Hematopoietic multipotent progenitor cell treated with erythropoietin and hydrocortisone succinate and interleukin-3 and kit ligand, for 6 days (in vitro differentiated cells): ENCODE measurements around the gene DUS1L.

Experiments
- DNase-seq: peaks from one replicate; pipeline ENCODE4 v3.0.0-alpha.2; 2015

Gene DUS1L

DNA sequence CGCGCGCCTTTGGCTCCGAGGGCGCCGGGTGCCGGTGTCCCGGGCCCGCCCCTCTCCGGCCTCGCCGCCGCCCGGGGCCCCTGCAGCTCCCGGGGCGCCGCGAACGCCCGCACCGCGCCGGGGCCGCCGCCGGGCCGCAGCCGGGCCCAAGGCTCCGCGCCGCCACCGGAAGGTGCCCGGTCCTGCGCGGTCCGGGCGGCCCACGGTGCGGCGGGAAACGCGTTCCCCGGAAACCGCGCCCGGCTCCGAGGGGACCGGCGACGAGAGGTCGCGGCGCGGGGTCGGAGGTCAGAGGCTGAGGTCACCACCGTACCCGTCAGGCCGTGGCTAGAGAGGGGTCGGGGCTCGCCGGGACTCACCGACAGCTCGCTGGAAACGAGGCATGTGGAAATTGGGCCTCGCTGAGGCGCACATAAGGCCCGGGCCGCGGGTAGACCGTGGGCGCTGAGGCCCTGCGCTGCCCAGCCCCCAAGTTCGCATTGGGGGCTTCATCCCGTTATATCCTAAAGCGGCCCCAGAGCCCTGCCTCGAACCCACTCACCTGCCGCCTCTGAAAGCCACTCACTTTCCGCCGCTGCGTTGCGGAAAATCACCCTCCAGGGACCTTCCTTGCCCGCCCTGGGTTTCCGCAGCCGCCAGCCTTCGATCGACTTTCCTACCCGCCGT lies at the start of gene DUS1L:
DUS1L (minus strand) TSS at position 167 of the 666 bp plus-strand sequence. CDS start 745 bp downstream, outside the sequence.
- peak; percentile 76 for DNase-seq

DNA sequence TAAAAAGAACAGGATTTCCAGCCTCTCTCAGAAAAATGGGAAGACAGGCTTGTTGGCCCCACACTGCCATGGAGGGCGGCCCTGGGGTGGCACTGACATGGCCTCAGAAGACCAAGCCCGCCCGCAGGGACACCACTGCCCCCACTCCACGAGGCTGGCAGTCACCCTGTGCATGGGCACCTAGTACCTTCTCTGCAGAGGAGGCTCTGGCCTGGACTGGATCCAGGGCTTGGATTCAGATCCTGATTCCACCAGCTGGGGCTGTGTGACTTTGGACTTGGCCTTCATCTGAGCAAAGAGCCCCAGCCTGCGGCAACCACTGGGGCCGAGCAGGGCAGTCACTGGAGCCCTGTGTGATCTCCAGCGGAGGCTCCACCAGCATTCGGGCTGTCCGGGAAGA lies 49.3 kb upstream of the DUS1L start:
- no peak for DNase-seq

DNA sequence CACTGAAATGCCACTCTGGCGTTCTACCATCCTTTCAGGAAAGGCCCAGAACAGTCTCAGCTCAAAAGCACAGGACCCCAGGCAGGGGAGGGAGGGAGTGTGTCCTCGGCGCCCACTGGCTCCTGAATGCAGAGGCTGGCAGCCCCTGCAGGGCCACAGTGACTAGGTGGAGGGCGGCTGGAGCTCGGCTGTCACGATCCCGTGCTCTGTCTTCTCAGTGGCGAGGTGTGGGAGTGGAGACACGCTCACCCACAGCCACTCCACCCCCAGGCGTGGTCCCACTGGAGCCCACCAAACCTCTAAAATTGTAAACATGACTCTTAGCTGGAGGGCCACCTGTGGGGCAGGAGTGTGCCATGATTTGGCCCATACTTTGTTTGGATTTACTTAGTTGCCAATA lies 48.8 kb upstream of the DUS1L start:
- DNase-seq, result no peak

DNA sequence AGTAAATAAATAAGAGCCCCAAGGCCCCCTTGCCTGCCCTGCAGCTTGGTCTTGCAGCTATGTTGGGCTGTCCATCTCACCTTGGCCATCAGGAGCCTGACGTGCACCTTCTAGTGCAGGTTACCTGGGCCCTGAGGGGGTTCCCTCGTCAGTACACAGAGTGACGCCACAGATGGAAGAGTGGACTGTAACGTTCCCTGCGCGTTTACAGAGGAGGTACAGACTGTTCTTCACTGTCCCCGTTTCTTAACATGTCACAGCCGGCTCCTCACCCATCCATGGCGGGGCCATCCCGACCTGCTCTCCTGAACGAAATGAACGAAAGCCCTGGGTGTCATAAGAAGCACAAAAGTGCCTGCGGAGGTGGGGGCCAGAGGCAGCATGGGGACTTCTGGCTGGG lies 48.3 kb upstream of the DUS1L start:
- no peak for DNase-seq

DNA sequence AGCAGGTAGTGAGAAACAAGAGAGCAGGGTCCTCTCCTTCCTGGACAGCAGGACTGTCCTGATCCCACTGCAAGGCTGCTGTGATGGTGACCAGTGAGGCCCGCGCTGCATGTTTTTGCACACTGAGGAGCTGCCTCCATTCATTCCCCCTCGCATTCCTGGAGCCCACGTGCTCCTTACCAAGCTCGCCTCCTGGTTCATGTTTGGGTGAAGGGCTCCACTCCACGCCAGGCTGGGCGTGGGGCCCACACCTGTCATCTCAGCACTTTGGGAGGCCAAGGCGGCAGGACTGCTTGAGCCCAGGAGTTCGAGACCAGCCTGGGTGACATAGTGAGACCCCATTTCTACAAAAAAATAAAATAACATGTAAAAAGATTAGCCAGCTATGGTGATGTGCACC lies 47.8 kb upstream of the DUS1L start:
- no peak for DNase-seq

DNA sequence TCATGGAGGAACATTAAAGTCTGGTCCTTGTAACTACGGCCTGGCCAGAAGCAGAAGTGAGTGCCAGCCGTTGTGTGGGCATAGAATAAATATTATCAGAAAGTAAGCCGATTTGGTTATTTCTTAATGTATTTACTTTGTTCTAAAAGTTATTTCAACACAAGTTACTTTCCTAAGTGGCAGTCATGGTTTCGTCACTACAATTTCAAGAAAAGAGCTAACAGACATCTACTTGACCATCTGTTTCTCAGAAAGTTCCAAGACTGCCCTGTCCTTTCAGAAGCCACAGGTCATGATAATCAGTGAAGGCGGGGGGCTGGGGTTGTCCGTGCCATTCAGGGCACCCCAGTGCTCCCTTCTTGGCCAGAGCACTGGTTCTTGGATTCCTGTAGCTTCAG lies 47.3 kb upstream of the DUS1L start:
- DNase-seq, result peak; percentile 64

DNA sequence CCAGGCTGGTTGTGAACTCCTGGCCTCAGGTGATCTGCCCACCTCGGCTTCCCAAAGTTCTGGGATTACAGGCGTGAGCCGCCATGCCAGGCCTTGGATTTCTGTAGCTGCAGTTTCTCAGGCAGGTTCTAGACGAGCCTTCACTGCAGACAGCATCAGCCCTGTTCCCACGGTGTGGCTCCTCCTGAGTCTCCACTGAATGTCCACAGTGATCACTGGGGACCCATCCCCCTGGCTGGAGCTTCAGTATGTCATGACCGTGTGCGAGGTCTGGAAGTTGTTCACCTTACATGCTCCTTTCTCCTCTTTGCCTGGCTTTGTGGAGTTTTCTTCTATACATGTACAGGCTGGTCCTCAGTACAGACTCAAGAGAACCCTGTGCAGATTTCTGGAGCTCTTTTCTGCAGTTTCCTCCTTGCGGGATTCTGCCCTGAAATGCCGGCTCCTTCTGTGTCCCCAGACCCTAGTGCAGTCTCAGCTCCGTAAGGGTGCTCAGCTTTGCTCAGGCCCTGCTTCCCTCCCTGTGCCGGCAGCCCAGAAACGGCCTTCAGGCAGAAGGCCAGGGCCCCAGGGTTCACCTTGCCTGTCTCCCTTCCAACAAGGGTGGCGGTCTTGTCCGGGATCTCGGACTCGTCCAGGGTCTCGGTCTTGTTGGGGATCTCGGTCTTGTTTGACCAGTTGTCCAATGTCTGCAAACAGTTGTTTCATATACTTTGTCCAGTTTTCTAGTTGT lies 46.7 kb upstream of the DUS1L start:
- DNase-seq, result no peak

DNA sequence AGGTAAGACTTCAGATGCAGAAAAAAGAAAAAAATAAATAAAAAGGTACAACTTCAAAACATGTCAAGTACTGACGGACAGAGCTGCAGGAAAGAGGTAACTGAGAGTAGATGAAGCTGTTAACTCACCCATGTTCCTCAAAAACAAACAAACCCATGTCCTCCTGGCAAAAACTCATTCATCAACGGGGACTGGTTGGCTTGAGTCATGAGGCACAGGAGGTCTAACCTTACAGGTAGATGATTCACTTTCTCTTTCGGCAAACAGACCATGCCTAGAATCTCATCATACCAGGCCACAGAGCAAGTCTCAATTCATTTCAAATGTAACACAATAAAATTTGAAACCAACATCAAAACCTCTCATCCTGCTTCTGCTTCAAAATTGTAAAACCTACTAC lies 44.7 kb upstream of the DUS1L start:
- DNase-seq, result no peak

DNA sequence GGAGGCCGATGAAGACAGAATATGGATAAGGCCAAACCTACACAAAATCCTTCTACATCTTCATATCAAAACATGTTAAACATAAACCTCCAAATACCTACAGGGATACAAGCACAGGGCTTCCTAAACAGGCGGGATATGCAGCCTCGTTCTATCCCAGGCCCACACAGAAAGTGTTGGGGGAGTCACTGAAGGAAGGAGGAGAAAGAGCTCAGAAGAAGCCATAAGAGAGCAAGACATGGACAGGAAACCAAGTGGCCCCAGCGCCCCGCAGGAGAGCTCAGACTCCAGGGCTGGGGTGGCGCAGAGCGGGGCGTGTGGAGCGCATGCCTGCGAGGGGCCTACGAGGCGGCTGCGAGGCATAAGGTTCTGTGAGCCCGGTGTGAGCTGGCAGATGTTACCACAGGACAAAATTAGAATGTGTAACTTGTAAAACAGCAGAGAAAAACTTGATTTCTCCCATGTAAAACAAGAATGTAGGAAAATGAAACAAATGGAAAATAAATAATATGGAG lies 43.4 kb upstream of the DUS1L start:
- DNase-seq, result no peak

DNA sequence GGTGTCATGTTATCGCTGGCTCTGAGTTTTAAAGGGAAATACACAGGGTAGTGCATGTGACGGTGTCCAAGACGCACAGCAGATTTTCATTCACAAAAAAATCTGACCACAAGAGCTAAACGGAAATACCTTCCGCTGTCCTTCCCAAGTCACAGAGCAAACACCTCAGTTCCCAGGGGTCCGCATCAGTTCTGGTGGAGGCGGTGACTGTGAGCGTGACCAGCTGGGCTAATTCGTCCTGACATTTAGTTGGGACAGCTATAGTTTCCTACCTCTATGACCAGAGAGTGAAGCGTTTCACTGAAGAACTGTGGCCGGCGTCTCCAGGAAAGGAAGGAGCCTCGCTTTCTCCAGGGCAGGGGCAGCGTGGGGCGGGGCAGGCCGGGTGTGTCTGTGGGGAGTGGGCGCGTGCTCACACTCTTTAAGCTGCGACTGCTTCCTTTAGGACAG lies 42.9 kb upstream of the DUS1L start:
- no peak for DNase-seq

DNA sequence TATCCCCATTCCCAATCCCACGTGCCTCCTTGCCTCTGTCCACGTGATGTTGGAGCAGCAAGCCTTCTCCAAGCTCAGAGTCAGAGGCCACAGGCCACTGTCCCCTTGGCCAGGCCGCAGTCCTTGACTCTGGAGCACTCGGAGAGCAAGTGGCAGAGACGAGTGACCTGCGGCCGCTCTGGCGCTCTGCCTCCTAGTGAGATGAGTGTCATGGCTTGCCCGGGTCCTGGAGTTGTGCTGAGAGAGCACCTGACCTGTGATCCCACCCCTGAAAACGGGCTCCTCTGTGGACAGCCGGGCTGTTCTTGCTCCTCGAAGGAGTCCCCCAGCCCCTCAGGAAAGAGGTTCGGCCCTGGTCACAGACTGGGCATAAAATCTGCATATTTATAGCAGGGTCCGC lies 42.4 kb upstream of the DUS1L start:
- no peak for DNase-seq

DNA sequence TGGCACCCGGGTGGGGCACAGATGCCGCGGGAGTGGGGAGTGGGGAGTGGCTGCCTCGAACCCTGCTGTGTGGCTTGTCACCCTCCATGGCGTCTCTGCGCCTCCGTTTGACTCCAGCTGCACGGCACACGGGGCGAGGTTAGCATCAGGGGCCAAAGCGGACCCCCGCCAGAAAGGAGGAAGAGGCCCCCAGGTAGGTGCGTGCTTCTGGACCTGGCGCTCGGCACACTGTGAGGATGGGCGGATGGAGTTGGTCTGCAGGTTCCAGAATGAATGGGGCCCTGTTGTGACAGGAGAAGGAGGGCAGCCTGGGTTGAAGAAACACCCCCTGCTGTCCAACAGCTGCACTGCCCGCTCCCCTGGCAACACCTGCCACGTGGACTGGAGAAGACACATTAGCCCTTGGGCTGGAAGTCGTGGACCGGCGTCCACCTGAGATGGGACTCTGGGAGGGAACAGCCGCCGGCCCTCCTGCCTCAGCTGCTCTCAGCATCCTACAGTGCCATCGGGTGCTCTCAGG lies 41.8 kb upstream of the DUS1L start:
- peak; percentile 59 for DNase-seq

DNA sequence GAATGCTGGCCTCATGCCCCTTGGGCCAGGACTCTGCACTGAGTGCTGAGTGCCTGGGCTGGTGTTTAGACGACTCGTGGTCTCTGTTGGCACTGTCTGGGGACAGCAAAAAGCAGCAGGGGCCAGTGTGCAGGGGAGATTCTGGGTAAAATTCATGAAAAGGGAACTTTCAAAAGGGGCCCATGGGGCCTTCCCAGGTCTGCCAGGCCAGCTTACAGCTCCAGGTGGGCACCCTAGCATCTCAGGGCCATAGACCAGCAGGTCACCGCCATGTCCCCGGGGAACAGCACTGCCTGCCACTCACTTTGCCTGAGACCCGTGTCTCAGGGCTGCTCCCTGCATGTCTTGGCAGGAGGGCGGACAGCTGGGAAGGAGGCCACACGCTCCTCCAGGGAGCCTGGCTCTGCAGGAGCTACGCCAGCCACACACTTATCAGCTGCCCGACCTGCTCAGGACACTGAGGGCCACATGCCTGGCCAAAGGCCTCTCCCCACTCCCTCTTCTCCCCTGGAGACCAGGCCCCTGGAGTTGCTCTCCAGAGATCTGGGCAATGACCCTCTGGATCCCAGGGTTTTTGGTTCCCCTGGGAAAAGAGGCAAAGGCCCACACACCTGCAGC lies 41.2 kb upstream of the DUS1L start:
- no peak for DNase-seq

DNA sequence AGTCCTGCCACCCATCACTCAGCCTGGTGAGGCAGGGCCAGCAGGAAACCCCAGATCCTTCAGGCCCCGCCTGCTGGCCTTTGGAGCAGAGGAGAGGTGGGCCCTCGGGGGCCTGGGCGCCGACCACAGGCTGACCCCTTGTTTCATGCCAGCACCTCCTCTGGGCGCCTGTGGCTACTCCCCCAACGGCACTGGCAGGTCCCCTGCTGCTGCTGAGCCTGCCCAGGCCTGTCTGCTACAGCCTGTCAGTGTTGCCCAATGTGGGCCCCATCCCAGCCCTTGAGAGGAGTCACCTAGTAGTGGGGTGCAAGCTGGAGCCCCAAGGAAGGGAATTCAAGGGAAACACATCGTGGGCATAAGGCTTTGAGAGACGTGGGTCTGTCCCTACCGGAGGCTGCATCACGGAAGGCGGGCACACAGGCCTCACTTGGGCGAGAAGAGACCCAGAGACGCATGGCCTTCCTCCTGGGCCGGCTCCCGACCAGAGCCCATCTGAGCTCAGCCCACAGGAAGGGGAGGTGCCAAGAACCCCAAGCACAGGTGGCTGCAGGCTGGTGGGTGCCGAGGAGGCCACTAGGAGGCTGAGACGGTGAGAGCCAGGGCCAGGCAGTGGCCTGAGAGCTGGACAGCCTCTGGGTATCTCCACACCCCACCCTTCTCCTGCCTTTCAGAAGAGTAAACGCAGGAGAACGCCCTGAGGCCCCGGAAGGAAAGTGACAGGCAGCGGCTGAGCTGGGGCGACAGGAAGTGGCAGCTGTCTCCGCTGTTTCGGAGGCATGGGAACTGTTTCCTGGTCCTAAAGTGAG lies 40.5 kb upstream of the DUS1L start:
- DNase-seq, result peak; percentile 91

DNA sequence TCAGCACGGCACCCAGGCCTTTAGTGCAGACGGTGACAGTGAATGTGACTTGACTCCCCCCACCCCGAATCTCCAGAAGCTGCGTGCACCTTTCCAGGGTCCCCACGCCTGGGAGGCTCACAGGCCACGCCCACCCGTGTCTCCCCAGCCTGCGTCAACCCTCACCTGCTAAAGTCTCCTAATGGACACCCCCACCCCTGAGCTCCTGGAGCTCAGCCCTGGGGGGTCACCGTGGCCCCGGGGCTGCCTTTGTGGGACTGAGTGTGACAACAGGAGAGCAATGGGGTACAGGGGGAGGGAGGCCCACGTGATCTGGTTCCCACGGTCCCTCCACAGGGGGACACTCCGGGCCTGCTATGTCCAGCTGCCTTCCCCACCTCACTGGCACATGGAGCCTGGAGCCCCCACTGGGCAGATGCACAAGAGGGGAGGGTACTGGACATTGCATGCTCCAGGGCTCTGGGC lies 39.8 kb upstream of the DUS1L start:
- no peak for DNase-seq

DNA sequence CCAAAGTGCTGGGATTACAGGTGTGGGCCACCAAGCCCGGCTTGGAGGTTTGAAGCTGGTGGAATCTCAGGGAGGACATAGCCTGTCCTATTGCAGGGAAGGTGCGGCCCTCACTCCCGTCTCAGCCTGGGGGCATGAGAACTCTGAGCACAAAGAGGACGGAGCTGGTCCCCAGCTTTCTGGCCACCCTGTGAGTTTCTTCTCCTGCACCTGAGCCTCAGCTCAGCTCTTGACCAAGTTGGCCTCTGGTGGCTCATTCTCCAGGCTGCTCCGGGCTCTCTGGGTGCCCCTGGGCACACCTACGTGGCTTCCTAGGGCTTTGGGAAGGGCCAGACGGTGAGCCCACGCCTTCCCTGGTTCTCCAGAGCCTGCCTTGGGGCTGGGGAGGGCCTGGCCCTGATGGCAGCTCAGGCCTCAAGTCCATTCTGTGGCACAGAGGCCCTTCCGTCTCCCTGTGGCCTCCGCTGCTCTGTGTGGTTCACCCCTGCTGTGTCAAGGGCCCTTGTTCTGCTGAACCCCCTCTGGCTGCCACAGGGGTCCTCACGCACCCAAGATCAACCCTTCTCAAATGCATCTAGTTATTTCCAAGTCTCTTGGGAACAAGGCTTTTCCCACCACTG lies 39.3 kb upstream of the DUS1L start:
- DNase-seq, result no peak

DNA sequence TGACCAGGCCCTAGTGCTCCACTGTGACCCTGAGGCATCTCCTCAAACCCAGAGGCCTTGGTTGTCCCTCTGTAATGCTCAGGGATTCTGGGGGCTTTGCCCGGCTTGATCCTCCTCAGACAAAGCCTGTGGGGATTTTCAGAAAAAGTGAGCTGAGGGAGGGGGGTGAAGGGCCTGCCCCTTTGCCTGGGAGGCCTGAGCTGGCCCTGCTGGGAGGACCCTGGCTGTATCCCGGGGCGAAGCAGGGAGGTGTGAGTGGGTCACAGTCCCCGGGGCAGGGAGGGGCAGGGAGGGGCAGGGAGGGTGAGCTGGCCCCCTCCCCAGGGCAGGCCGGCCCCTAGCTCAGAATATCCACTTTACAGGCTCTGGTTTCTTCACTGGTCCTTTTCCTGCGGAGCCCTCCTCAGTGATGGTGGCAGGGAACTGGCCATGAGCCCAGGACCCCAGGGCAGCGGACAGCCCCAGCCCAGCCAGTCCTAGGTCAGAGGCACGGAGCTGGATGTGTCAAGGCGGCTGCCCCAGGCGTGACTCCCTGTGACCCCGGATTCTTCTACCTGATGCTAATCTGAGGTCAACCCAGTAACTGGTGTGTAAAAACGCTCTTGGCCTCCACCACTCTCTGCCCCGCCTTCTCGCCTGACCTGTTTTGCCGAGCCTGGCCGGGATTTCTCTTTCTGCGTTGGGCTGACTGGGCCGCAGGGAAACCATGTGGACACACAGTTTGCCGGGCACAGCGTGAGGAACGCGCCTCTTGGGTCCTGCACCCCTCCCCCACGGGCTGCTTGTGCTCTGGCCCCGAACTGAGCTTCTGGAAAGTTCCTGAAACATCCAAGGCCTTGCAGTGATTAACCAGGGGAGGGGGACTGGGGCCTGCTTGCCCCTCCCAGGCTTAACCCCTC lies 38.2 kb upstream of the DUS1L start:
- no peak for DNase-seq

DNA sequence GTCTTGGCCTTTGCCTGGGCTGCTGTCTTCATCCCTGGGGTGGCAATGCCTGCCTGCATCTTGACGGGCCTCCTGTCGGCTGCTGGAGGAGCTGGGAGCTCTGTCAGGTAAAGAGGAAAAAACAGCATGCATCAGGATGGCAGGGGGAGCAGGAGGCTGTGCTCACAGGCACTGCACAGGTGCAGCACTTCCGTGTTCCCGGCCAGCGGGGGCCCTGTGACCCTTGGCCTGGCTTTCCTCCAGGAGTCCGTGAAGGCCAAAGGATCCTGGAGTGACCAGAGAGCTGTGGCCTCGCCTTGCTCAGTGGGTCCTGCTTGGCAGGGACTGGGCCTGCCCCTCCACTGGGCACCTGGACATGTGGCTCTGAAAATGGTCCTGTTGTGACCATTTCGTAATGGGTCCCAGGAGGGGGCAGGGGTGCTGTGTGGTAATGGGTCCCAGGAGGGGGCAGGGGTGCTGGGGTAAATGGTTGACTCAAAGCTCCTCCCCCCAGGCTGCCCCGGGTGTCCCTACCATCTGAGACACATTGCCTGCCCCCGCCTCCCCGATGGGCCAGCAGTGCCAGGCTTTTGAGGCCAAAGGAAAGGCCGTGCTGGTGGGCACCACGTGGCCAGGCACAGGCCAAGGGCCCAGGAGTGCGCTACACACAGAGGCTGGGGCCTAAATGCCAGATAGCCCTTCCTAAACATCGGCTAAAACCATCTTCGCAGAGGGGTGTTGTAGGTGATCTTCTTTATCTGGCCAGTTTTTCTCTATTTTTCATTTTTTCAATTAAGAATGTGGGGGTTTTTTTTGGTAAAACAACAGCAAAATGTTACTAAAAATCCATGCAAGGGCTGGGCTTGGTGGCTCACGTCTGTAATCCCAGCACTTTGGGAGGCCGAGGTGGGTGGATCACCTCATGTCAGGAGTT lies 36.4 kb upstream of the DUS1L start:
- no peak for DNase-seq

DNA sequence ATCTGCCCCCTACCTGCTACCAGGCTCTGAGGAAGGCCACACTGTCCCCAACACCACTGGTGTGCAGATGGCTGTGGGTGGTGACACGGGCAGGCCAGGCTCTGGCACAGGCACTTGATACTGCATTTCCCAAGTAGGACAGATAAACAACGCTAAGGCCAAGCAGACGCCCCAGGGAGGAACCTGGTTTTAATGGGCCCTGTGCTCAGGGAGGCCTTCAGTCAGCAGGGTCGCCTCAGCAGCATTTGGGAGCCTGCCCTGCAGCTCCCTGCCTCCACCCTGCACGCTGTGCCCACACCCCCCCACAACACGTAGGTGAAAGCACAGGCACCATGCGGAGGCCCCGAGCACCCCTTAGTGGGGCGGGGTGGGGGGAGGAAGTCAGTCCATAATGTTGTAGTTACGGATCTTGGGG lies 35.7 kb upstream of the DUS1L start:
- DNase-seq, result peak; percentile 49
